ENCODE measurements around the gene TDG.
"Not testable (repeated sequence)": the region's sequence is repeated elsewhere in the genome, so short reads cannot be mapped to it uniquely, and the experiment has no call there.

TDG gene

DNA sequence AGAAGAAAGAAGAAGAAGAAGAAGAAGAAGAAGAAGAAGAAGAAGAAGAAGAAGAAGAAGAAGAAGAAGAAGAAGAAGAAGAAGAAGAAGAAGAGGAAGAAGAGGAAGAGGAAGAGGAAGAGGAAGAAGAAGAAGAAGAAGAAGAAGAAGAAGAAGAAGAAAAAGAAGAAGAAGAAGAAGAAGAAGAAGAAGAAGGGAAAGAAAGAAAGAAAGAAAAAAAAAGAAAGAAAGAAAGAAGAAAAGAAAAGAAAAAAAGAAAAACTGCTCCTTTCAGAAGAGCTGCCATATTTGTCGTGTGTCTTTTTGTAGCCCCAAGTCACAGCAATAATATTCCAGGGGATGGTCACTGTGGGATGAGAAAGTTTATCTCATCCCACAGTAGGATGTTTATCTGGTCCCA, 56.2 kb downstream of the TDG start:
- FAIRE-seq: not testable (repeated sequence)

DNA sequence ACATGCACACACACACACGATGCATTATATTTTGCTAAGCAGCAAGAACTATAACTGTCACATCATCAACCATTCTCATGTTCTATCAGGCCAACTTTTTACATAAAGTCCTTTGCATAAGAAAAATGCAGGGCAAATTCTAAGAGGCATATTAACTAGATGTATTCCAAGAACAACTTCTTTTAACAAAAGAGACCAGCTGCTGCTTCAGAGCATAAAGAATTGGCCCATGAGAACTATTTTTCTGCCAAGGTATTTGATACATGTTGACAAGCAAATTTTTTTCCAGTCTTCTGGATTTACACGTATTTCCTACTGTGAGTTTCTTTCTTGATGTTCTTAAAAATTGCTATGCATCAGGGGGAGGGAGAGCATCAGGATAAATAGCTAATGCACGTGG, 57.1 kb downstream of the TDG start:
- no peak for FAIRE-seq
- no peak for DNase-seq (ENCODE audit: low spot score)

More for the DNA sequence above, 56.2 kb downstream of the TDG start:
- not testable (repeated sequence) for DNase-seq (ENCODE audit: low spot score)

DNA sequence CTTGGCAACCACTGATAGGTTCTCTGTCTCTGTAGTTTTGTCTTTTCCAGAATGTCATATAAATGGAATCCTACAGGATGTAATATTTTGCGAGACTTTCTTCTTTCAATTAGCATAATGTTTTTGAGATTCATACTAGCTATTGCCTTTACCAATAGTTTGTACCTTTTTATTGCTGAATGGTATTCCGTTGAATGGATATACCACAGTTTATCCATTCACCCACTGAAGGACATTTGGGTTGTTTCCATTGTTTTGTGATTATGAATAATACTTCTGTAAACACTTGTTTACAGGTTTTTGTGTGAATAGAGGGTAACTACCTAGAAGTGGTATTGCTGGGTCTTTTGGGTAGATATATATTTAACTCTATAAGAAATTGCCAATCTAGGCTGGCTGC, 58.0 kb downstream of the TDG start:
- FAIRE-seq (no peak), DNase-seq (ENCODE audit: low spot score) (no peak)

DNA sequence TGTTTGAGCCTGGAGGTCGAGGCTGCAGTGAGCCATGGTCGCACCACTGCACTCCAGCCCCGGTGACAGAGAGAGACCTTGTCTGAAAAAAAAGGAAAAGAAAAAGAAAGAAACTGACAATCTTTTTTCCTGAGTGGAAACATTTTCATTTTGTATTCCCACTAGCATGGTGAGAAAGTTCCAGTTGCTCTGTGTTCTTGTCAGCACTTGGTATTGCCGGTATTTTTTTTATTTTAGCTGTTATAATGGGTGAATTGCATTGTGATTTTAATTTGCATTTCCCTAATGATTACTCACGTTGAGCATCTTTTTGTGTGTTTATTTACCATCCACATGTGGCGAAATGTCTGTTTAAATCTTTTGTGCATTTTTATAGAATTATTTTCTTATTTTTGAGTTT, 58.7 kb downstream of the TDG start:
- DNase-seq (ENCODE audit: low spot score): no peak
- no peak for FAIRE-seq

DNA sequence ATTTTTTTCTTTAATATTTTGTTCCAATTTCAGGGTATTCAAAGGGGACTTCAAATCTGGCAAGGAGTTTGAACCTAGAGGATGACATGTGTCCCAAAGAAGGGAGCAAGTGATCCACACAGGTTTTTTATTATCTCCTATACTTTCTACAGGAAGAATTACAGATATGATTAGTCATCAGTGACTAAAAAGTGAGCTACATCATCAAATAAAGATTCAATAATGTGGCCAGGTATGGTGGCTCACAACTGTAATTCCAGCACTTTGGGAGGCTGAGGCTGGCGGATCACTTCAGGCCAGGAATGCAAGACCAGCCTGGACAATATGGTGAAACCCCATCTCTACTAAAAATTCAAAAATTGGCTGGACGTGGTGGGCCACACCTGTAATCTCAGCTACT, 60.1 kb downstream of the TDG start:
- no peak for DNase-seq (ENCODE audit: low spot score)
- FAIRE-seq: no peak

DNA sequence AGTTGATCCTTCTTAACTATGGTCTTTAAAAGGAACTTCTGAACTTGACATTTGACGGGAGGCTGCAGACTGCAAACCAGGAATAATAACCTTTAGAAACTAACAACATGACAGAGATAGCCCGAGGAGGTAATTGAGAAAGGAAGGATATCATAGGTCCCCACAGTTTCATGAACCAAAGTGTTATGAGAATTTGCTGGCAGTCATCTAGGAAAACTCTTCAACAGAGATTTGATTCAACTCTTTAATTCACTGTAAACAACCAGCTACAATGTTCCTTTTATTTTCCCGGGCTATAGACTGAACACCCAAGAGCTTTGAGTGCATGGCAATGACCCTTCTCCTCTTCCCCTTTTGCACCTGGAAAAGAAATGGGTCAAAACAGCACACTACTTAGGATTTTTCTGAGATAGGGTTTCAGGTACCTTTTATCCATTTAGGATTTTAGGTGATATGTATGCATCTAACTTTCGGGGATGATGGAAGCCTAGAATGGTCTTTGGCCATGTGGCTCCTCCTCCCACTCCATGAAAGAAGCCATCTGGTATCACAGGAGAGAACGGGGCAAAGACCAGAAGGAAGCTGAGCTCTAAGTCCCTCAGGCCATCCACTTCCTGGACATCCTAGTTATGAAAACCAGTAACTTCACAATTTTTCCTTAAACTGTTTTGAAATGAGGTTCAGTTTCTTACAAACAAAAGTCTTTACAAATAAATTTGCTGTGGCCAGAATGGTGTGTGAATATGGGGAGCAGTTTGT, 61.3 kb downstream of the TDG start:
- FAIRE-seq (no peak), DNase-seq (ENCODE audit: low spot score) (no peak)

DNA sequence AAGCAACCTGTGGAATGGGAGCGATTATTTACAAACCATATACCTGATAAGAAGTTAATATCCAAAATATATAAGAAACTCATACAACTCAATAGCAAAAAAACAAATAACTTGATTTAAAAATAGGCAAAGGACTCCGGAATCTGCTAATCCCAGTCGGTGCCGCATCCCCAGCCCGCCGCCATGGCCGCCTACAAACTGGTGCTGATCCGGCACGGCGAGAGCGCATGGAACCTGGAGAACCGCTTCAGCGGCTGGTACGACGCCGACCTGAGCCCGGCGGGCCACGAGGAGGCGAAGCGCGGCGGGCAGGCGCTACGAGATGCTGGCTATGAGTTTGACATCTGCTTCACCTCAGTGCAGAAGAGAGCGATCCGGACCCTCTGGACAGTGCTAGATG, 64.9 kb downstream of the TDG start:
- FAIRE-seq; DNase-seq (ENCODE audit: low spot score): not testable (repeated sequence)

DNA sequence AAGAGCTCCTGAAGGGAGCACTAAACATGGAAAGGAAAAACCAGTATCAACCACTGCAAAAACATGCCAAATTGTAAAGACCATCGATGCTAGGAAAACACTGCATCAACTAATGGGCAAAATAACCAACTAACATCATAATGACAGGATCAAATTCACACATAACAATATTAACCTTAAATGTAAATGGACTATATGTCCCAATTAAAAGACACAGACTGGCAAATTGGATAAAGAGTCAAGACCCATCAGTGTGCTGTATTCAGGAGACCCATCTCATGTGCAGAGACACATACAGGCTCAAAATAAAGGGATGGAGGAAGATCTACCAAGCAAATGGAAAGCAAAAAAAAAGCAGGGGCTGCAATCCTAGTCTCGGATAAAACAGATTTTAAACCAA, 70.5 kb downstream of the TDG start:
- not testable (repeated sequence) for DNase-seq (ENCODE audit: low spot score); FAIRE-seq
